Loucy (cell line): ENCODE measurements around the gene KRT77.

Experiments used
- EZH2phosphoT487 ChIP-seq: fragments of 200-600 bp; IDR thresholded peaks from 2 replicates; pipeline ENCODE4 v1.6.1; 2018; ENCODE audit warnings: antibody characterized with exemption, mild to moderate bottlenecking, moderate library complexity, borderline replicate concordance
- TF ChIP-seq, protein P1 (sequence below): fragments of 200-600 bp; sonication (generic); conservative IDR thresholded peaks from 2 replicates; pipeline ENCODE4 v1.5.1; 2014; ENCODE audit warnings: mild to moderate bottlenecking, antibody characterized with exemption, low read length

DNA sequence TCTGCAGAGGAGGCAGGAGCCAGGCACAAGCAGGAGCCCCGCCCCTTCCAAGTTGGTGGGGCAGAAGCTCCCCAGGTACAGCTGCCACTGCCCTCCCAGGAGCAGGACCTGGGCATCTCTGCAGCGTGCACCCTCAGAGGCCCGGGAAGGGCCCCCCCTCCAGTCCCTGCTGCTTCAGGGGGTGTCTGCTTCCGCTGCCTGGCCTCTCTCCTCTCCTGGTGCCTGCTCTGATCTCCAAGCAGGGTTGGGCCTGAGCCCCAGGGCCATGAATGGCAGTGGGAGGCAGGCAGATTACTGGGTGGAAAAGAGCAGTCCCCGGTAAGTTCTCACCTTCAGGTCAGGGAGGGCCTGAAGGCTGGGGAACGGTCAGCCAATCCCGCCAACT, 38.9 kb upstream of the KRT77 start:
- TF ChIP-seq, protein P1, sequence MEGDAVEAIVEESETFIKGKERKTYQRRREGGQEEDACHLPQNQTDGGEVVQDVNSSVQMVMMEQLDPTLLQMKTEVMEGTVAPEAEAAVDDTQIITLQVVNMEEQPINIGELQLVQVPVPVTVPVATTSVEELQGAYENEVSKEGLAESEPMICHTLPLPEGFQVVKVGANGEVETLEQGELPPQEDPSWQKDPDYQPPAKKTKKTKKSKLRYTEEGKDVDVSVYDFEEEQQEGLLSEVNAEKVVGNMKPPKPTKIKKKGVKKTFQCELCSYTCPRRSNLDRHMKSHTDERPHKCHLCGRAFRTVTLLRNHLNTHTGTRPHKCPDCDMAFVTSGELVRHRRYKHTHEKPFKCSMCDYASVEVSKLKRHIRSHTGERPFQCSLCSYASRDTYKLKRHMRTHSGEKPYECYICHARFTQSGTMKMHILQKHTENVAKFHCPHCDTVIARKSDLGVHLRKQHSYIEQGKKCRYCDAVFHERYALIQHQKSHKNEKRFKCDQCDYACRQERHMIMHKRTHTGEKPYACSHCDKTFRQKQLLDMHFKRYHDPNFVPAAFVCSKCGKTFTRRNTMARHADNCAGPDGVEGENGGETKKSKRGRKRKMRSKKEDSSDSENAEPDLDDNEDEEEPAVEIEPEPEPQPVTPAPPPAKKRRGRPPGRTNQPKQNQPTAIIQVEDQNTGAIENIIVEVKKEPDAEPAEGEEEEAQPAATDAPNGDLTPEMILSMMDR, result no peak
- no peak for TF ChIP-seq EZH2phosphoT487
